SK-N-MC (cell line): ENCODE data around the gene GNA14.

Source experiments
- FOXP2 ChIP-seq: optimal IDR thresholded peaks from 2 replicates; pipeline ENCODE3; 2011; ENCODE audit warnings: mild to moderate bottlenecking, moderate library complexity; ENCODE audit not compliant: insufficient read depth; ENCODE audit errors: extremely low read length, control extremely low read depth
- POLR2AphosphoS5 ChIP-seq: IDR thresholded peaks from 2 replicates; pipeline ENCODE4 v1.6.1; 2012; ENCODE audit warnings: mild to moderate bottlenecking, low read depth, low read length, borderline replicate concordance

GRCh38 chr9:77602852-77603251 lies 45.3 kb downstream of the GNA14 start:
- TF ChIP-seq FOXP2 (no peak), POLR2AphosphoS5 (no peak)
